GM18951 (cell line): ENCODE results near the gene PRKCA.

Experiments used
- POLR2A ChIP-seq: IDR thresholded peaks from 4 replicates; pipeline ENCODE4 v1.6.1; 2011; ENCODE audit warnings: mild to moderate bottlenecking; ENCODE audit not compliant: insufficient read length, insufficient read depth; ENCODE audit errors: extremely low read depth
- in situ Hi-C: fragments of 300-500 bp; cut with MboI; formaldehyde crosslinking; loops from one replicate; pipeline ENCODE4 v1.12.0; 2022; ENCODE audit warnings: low sequenced_read_pairs, mixed read lengths, inconsistent platforms; ENCODE audit not compliant: unreplicated experiment

The PRKCA gene

DNA sequence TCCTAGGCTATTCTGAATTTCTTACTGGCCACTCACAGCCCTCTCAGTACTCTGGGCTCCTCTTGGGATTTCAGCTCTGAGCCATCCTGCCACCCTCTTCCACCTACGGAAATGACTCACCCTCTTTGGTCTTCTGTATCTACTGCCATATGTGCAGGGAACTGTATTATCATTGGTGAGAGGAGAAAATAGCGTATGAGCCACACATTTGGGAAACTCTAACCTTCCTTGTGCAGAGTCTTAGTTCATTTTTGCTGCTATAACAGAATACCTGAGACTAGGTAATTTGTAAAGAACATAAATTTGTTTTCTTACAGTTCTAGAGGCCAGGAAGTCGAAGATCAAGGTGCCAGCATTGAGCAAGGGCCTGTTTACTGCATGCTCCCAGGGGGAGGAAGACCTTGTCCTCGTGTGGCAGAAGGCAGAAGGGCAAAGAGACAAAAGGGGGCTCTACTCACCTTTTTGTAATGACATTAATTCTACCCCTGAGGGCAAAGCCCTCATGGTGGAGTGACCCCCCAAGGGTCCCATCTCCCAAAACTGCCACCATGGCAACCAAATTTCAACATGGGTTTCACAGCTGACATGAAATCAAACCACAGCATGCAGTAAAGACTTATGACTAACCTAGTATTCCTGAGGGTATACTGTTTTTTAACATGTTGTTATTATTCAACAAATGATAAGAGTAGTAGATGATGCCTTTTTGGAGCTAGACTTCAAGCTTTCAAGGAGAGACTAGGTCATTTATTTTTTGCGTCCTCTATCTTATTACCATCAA, 191.8 kb downstream of the PRKCA start:
- in situ Hi-C loops, result no loop called here
- no peak for TF ChIP-seq POLR2A

DNA sequence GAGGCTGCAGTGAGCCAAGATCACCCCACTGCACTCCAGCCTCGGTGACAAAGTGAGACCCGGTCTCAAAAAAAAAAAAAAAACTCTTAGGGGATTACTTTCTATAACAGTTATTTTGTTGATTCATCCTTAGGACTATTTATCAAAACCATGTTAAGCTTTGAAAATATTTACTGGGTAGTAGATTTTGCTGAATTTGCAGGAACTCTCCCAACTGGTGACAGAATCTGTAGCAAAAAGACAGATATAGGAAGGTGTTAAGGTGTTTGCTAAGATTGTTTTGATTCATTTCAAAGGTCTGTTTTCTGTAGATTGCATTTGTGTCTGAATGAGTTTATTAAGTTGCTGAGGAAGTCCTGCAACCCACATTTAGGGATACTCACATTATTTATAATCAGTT, 192.6 kb downstream of the PRKCA start:
- in situ Hi-C loops, result no loop called here
- no peak for TF ChIP-seq POLR2A

DNA sequence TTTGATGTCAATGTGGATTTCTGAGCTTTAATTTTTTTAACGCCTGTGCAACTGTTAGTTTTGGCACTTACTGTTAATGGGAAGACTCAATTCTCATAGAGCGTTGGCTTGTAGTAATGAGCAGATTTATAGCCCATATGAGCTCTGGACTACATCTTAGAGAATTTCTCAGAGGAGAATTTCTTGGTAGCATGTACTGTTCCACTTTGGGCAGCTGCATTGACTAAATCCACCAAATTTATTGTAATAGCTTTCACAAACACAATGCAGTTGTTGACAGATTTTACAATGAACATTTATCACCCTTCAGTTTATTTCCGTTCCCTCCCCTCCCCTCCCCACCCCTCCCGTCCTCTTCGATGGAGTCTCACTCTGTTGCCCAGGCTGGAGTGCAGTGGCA, 193.9 kb downstream of the PRKCA start:
- TF ChIP-seq POLR2A, result no peak
- in situ Hi-C loops, result no loop called here

DNA sequence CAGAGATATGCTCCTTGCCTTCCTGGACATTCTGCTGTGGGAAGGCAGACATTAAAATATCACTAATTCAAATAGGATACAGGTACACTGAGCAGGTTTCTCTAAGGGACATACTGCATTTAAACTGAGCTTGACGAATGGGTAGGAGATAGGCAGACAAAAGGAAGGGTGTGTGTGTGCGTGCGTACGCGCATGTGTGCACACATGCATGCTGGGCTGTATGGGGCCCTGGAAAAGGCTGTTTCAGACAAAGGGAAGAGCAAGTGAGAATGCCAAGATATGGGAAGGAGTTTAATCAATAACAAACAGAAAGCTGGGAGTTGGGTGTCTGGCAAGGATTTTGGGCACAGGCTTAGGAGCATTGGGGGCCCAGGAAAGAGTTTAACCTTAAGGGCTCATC, 196.2 kb downstream of the PRKCA start:
- TF ChIP-seq POLR2A, result no peak
- in situ Hi-C loops, result no loop called here

DNA sequence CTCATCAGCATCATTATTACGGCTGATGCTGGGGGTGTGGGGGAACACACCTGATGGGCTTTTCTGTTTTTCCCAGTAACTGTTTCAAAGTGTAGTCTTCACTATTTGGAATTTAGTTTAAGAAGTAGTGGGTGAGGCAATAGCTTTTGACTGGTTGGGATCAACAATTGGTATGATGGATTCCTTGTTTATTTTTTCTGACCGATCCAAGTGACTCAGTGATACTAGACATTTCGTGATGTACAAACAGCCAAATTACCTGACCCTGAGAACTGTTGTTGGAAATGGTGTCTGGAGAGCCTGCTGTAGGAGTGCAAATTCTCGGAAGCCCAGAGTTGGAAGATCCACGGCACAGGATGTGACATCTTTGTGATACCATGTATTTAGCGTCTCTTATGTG, 204.2 kb downstream of the PRKCA start:
- TF ChIP-seq POLR2A, result no peak

DNA sequence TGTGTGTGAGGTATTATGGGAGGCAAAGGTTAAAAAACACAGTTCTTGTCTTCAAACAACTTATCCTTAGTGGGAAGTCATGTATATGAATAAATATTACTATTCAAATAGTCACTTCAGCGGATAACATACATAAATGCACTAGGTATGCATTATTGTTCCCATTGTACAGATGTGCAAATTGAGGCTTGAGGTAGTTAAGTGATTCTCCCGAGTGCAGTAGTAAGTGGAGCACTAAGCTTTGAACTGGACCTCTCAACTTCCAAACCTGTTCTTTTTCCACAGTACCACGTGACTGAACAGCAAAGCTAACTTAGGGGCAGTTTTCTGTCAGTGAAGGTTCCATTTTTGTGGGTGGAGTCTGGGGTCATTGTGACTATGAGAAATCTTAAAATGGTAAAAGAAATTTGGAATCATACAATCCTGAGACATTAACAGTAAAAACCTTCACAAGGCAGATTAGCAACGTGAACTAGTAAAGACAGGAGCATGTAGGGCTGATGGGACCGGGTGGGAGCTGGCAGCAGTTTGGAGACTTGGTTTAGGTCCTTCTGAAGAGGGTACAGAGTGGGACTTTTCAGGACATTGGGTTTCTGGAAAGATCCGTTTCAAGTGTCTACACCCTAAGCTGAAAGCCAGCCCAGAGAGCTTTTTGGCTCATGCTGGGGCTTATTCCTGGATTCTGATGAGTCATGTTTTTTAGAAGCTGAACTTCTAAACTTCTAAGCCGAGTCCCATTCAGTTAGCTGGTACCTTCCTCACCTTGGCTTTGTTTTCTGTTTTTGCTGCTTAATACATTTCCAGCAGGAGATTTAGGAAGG, 204.9 kb downstream of the PRKCA start:
- in situ Hi-C loops, result no loop called here
- TF ChIP-seq POLR2A, result no peak

More for the DNA sequence above, 204.2 kb downstream of the PRKCA start:
- in situ Hi-C loops, result no loop called here

DNA sequence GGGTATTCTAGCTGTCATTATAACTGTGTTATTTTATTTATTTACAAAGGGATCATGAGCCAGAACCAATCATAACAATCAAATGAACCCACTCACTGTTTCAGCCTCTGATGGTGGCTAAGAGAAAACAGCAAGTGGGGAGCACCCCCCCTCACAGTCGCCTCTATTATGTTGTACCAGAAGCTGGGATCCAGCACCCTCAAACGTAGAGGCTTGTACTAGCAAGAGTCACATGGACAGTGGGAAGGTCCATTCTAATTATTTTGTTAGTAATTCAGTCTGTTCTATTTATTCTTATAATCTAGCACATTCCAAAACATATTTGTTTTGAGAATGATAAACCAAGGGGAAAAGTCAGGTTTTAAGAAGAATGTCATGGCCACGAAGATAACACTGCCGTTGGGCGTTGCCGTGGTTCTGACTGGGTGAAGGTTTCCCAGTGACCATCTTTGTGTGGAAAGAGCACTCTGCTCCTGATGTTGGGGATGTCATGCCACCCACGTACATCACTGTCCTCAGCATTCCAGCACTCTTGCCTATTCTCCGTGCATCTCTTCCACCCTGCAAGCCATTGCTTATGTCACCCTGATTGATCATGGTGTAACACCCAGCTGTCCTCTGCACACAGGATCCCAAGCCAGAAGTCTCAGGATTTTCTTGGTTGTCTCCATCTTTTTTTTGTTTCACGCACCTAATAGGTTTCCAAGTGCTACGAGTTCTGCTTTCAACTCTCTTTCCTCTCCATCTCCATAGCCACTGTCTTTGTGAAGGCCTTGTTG, 205.8 kb downstream of the PRKCA start:
- TF ChIP-seq POLR2A, result no peak
- in situ Hi-C loops, result no loop called here

DNA sequence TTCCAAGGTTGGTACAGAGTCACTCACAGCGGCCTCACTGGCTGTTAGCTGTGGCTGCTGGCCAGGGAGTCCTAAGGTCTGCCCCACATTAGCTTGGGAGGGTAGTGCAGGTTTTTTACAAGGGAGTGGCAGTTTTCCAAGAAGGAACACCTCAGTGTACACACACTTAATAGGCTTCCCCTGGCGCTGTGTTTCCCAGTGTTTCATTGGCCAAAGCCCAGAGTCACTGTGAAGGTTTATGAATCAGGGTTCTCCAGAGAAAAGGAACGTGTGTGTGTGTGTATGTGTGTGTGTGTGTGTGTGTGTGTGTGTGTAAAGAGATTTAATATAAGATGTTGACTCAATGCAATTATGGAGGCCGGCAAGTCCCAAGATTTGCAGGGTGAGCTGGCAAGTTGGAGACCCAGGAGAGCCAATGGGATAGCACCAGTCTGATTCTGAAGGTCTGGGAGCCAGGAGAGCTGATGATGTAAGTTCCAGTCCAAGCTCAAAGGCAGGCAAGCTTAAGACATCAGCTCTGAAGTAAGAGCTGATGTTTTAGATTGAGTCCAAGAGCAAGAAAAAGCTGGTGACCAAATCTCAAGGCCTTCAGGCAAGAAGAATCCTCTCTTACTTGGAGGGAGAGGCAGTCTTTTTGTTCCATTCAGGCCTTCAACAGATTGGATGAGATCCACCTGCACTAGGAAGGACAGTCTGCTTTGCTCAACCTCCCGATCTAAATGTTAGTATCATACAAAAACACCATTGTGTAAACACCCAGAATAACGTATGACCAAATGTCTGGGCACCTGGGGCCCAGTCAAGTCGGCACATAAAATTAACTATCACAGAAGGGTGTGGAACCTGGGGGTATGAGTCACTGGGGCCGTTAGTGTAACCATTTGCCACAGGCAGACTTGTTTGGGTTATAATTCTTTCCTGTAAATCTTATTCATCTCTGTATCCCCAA, 206.8 kb downstream of the PRKCA start:
- in situ Hi-C loops, result no loop called here
- TF ChIP-seq POLR2A, result no peak

DNA sequence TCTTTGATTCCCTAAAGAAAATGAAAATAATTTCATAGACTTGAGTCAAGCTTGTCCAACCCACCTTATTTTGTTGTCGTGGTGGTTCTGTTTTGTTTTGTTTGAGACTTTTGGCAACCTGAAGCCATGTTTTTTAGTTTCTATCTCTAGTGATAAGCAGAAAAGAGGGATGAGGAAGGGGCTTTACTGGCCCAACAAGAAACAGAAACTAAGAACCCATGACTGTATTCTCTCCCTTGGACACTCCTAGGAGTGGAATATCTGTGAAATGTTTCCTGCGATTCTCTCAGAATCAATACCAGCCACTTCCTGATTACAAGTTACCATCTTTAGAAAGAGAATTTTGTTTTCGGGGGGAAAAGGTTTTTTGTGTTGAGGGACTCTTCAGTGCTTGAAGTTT, 207.5 kb downstream of the PRKCA start:
- TF ChIP-seq POLR2A, result no peak
- in situ Hi-C loops, result no loop called here

DNA sequence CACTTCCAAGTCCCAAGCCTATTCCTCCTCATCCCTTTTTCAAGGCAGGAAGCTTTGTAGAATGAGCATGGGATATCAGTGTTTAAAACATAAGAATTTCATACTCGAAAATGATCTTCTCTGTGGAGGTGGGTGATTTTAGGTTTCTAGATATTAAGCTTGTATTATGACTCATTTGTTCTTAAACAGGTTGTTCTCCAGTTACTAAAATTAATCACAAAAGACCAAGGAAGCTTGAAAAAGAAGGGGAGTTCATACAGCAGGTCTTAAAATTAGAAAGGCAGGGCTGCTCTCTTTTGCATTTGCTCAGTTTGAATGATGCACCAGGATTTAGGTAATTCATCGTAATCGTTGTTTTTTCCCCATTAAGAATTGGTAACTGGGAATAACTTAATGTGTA, 208.7 kb downstream of the PRKCA start:
- in situ Hi-C loops, result no loop called here
- TF ChIP-seq POLR2A, result no peak

DNA sequence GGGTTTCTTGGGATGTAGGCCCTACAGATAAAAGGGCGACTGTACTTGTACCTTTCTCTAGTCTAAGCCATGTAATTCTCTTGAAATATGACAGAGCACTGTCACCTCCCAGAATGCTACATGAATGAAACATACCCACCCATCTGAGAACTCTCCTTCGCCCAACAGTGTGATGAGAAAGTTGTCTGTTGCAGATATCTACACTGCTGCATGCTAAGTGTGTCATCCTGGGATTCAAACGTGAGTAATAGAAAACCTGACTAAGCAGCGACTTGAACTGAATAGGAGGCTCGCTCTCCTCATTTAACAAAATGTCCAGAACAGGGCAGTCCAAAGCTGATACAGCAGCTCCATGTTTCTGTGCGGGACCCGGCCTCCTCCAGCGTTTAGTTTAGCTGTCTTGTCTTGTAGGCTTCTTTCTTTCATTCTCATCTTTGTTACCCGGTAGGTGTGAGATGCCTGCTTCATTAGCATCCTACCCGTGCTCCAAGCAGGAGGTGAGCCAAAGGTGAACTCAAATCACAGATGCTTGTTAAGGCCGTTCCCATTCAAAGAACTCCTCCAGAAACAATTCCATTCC, 211.9 kb downstream of the PRKCA start:
- TF ChIP-seq POLR2A, result no peak
- in situ Hi-C loops, result no loop called here

DNA sequence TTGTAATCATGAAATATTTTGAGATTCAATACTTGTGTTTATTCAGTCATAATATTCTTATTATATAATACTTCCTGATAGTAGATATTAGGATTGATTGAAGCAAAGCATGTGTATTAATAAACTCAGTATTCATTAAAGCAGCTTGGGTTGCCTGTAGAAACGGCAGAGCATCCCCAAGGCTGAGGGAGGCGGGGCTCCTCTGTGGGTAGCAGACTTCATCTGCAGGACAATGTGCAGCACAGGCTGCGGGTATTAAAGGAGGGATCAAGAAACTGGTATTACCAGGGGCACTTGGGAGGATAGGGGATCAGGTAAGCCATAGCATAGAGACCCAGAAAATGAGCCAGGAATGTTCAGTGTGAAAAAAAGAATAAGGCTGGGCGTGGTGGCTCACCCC, 213.6 kb downstream of the PRKCA start:
- in situ Hi-C loops, result no loop called here
- TF ChIP-seq POLR2A, result no peak
